Testis (tissue), 3 donors: ENCODE measurements around the gene ZBTB17. TPM values are rescaled to one million over a fixed set of nuclear protein-coding genes. Genes with fewer than 3 reads are reported as not detected.

Experiments used
- DNase-seq: peaks from one replicate; pipeline ENCODE4 v3.0.0-alpha.2; 2019
- H3K27ac ChIP-seq, 2 donors: fragments of 200-600 bp; sonication (generic); one replicate each; pipeline ENCODE4 v1.5.1; 2019
- H3K27me3 ChIP-seq: fragments of 200-600 bp; sonication (generic); one replicate; pipeline ENCODE4 v1.5.1; 2019
- H3K36me3 ChIP-seq: fragments of 200-600 bp; sonication (generic); one replicate; pipeline ENCODE4 v1.5.1; 2017; ENCODE audit warnings: low read depth; ENCODE audit errors: missing control alignments
- H3K4me1 ChIP-seq: fragments of 200-600 bp; sonication (generic); one replicate; pipeline ENCODE4 v1.5.1; 2019
- H3K4me3 ChIP-seq, 2 donors: fragments of 200-600 bp; sonication (generic); one replicate each; pipeline ENCODE4 v1.5.1; 2017 to 2019
- H3K9me3 ChIP-seq: fragments of 200-600 bp; sonication (generic); one replicate; pipeline ENCODE4 v1.5.1; 2017
- CTCF ChIP-seq, 3 experiments: fragments of 450-650 bp in 2 of 3; fragments of 200-600 bp in 1 of 3; sonication (generic) in 1 of 3; IDR thresholded peaks; one replicate each; pipeline ENCODE4 v1.5.1; 2016 to 2019; ENCODE audit warnings: antibody characterized with exemption in 3 of 3, mild to moderate bottlenecking in 2 of 3, moderate library complexity in 1 of 3
- POLR2A ChIP-seq: fragments of 450-650 bp; IDR thresholded peaks from one replicate; pipeline ENCODE4 v1.6.1; 2017; ENCODE audit warnings: antibody characterized with exemption, mild to moderate bottlenecking, moderate library complexity
- WGBS, 2 donors: methylation state at CpG; one replicate each; pipeline ENCODE4 v1.1.5; 2018; 5-methylcytosine and 5-hydroxymethylcytosine counted together
- intact Hi-C: fragments of 100-400 bp; cut with DNase I; formaldehyde crosslinking; loops from one replicate; pipeline ENCODE4 v1.15.1; 2023; ENCODE audit warnings: low total_unique reads
- polyA plus RNA-seq: library from polyadenylated mRNA; stranded (reverse); fragments of 350-450 nt; fragmentation: Illumina TruSeq; extraction: RNeasy Lipid Tissue Mini Kit (QIAGEN cat#74804); gene quantifications from one replicate; pipeline ENCODE4 v1.2.3, GENCODE V29; 2014; ENCODE audit warnings: low read depth, low replicate concordance; ENCODE audit not compliant: insufficient read depth
- total RNA-seq, 2 donors: library from RNA; depleted of rRNA; stranded (reverse); fragments of >200 nt; gene quantifications; one replicate each; pipeline ENCODE4 v1.2.3, GENCODE V29; 2016

Gene ZBTB17
- total and polyA plus RNA-seq, 3 donors from 2014 or later, result 53.6 to 65.8 (median 60.2) TPM

DNA sequence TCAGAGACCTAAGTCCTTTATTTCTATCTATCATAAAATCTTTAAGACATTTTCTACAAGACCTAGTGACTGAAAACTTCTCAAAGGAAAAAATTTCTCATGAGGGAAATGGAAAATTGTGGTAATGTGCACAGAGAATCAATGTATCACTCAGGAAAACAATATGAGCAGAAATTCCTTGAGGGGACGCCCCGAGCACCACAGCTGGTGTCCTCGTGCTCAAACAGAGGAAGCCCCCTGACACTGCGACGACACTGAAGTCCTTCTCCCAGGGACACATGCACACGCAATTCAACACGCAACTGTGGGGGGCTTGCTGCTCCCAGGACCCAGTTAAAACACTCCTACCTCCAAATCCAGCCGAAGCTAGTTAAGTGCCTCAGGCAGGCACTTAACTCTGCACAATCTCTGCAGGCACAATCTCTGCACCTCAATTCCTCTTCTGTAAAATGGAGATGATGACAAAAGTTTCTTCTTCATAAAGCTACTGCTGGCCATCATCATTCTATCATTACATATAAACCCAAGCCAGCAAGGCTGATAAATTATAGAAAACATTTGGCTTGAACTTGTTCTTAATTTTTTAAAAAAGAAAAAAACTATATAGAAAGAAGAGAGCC is 16.0 kb downstream of the ZBTB17 start:
- Histone ChIP-seq H3K4me3 (no peak overlapping the region), H3K4me1 (peaks cover 13% of the 10 kb centered on the region), H3K27me3 (no peaks in the 10 kb centered on the region), H3K27ac (no peak overlapping the region), H3K9me3 (no peaks in the 10 kb centered on the region), H3K36me3 (no peaks in the 10 kb centered on the region)
- intact Hi-C loops, result no loop called here
- TF ChIP-seq POLR2A (no peak), CTCF (IDR thresholded peaks at IDR 0.05) (no peak)
- no peak for DNase-seq
- 78 to 87% methylated on average over 8 of the region's 8 CpGs for WGBS, 2 donors

DNA sequence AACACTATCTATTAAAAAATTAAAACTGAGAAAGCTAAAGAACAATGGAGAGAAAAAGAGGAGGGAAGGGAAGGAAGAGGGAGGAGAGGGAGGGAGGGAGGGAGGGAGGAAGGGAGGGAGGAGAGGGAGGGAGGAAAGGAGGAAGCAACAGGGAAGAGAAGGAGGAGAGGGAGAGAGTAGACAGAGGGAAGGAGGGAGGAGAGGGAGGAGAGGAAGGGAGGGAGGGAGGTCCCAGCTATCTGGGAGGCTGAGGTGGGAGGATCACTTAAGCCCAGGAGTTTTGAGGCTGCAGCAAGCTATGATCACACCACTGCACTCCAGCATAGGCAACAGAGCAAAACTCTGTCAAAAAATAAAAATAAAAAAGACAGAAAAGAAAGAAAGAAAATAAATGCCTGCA is 16.5 kb downstream of the ZBTB17 start:
- H3K4me1 ChIP-seq, result peaks cover 13% of the 10 kb centered on the region
- DNase-seq, result no peak
- intact Hi-C loops, result no loop called here

GRCh38 chr1:15958793-15959192 is 17.1 kb downstream of the ZBTB17 start:
- peaks cover 19% of the 10 kb centered on the region for H3K4me1 ChIP-seq
- no peak overlapping the region for H3K27ac ChIP-seq

More for the DNA sequence above, 16.5 kb downstream of the ZBTB17 start:
- Histone ChIP-seq H3K27me3 (no peaks in the 10 kb centered on the region), H3K27ac (no peak overlapping the region), H3K4me3 (no peak overlapping the region), H3K36me3 (no peaks in the 10 kb centered on the region), H3K9me3 (no peaks in the 10 kb centered on the region)
- TF ChIP-seq CTCF (IDR thresholded peaks at IDR 0.05) (no peak), POLR2A (no peak)

DNA sequence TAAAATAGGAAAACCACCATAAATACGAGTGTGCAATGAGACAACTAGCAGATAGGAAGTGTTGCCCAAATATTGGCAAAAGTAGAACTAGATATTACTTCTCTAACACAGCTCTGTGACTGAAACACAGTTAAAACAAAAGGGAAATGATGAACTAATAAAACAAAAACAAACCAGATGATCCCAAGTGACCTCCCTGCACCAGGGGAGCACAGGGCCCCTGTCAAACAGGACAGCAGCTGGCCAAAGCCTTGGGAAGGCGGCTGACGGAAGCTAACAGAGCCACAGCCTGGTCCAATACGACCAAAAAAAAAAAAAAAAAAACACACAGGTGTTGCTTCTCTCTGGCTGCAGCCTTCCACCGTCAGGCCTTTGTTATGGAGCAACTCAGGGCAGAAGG is 17.8 kb downstream of the ZBTB17 start:
- Histone ChIP-seq H3K36me3 (no peaks in the 10 kb centered on the region), H3K4me1 (peaks cover 22% of the 10 kb centered on the region), H3K4me3 (no peak overlapping the region), H3K9me3 (no peaks in the 10 kb centered on the region), H3K27ac (no peak overlapping the region), H3K27me3 (no peaks in the 10 kb centered on the region)
- intact Hi-C loops, result no loop called here
- no peak for DNase-seq
- WGBS, 2 donors, result 76 to 77% methylated on average over 5 of the region's 5 CpGs
- no peak for TF ChIP-seq POLR2A
- no peak for TF ChIP-seq CTCF (IDR thresholded peaks at IDR 0.05)

More at GRCh38 chr1:15958793-15959192, 17.1 kb downstream of the ZBTB17 start:
- H3K9me3 ChIP-seq, result no peaks in the 10 kb centered on the region
- no peak for DNase-seq
- no peak for TF ChIP-seq CTCF (IDR thresholded peaks at IDR 0.05)
- TF ChIP-seq POLR2A, result no peak
- H3K27me3 ChIP-seq, result no peaks in the 10 kb centered on the region
- intact Hi-C loops, result no loop called here
- H3K4me3 ChIP-seq, result no peak overlapping the region
- no peaks in the 10 kb centered on the region for H3K36me3 ChIP-seq
